ENCODE data around the gene CNPY1.

DNA sequence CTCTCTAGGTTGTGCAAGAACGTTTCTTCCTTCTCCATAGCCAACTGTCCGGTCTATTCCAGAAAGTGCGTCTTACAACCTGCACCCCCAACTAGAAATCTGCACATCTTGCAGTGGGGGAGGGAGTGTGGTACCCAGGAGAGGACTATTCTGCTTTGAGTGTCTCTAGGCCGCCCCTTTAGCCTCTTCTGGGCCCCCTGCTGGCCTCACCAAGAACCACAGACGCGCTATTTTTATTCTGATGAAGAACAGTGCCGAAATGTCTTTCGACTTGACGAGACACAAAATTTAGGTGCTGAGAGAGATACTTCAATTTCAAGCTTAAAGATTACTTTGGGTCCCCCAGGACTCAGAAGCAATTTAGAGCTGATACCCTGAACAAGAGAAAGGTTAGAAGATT, 1.0 kb downstream of the CNPY1 start:
- TF ChIP-seq, protein P1, sequence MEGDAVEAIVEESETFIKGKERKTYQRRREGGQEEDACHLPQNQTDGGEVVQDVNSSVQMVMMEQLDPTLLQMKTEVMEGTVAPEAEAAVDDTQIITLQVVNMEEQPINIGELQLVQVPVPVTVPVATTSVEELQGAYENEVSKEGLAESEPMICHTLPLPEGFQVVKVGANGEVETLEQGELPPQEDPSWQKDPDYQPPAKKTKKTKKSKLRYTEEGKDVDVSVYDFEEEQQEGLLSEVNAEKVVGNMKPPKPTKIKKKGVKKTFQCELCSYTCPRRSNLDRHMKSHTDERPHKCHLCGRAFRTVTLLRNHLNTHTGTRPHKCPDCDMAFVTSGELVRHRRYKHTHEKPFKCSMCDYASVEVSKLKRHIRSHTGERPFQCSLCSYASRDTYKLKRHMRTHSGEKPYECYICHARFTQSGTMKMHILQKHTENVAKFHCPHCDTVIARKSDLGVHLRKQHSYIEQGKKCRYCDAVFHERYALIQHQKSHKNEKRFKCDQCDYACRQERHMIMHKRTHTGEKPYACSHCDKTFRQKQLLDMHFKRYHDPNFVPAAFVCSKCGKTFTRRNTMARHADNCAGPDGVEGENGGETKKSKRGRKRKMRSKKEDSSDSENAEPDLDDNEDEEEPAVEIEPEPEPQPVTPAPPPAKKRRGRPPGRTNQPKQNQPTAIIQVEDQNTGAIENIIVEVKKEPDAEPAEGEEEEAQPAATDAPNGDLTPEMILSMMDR (IDR thresholded peaks at IDR 0.05 in 4 of 5, conservative IDR thresholded peaks at IDR 0.05 in 1 of 5): no peak
- no peak for TF ChIP-seq POLR2A (IDR thresholded peaks at IDR 0.05)

All from gastrocnemius medialis (tissue), 4 donors.